ENCODE data around the gene WDR18.
"Not testable (repeated sequence)": the region's sequence is repeated elsewhere in the genome, so short reads cannot be mapped to it uniquely, and the experiment has no call there.

WDR18 gene

DNA sequence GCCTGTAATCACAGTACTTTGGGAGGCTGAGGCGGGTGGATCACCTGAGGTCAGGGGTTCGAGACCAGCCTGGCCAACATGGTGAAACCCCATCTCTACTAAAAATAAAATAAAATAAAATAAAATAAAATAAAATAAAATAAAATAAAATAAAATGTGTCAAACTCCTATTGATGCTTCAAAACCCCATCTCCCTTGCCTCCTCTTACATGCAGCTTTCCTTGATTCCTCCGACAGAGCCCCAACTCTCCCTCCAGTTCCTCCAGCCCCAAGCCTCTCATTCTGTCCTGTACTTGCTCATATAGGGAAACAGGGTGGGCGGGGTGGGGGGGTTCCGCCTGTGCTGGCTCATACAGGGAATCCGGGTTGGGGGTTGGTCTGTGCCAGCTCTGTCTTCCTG lies 40.9 kb downstream of the WDR18 start:
- H3K9me3 Mint-ChIP-seq; H3K27ac Mint-ChIP-seq; H3K27me3 Mint-ChIP-seq; H3K36me3 Mint-ChIP-seq (ENCODE audit: low read depth): not testable (repeated sequence)
- Mint-ChIP-seq H3K4me3 (peak overlapping the region; percentile 43), H3K4me1 (ENCODE audit: low read depth) (peaks cover 28% of the 10 kb centered on the region)

- Mint-ChIP-seq H3K4me1 (ENCODE audit: low read depth) (peaks cover 35% of the 10 kb centered on the region), H3K36me3 (ENCODE audit: low read depth) (peaks cover 4% of the 10 kb centered on the region), H3K27me3 (no peaks in the 10 kb centered on the region), H3K9me3 (no peaks in the 10 kb centered on the region), H3K27ac (peak within 1 kb of the TSS; percentile 75), H3K4me3 (peak within 1 kb of the TSS; percentile 88)
Measured at GRCh38 chr19:1025960-1026782, 42.0 kb downstream of the WDR18 start, which contains the start of gene CNN2. Gene CNN2 (plus strand): TSS chr19:1026608. CDS start chr19:1026662, 54 bp downstream.

DNA sequence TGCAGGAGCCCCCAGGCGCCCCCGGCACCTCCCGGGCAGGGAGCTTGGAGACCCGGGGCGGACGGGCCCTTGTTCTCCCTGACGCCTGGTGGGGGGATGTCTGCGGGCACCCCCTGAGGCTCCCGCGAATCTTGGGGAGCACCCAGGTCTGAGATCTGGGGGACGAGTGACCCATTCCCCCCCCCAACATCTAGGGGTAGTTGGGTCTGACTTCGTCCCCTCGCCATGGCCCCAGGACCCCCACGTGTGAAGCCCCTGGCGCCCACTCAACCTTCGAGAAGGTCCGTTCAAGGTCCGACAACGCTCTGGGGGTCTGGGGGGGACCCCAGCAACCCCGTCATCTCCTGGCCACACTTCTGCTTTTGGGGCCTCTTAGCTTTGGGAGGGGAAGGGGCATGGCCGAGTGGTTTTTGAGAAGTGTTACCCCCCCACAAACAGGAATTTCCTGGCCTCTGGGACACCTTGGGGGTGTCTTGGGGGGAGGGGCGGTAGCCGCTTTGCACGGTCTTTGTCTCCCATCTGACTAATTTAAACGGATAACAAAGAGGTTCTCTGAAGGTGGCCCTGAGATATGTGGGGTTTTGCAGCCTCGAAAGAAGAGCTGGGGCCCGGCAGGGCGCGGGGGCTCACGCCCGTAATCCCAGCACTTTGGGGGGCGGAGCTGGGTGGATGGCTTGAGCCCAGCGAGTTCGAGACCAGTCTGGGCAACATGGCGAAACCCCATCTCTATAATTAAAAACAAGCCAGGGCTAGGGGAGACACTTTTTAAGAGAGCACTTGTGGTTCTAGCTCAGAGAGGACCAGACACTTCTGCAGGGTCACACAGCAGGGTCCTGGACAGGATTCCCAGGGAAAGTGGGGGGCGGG lies 42.9 kb downstream of the WDR18 start:
- Mint-ChIP-seq H3K27ac (peak overlapping the region; percentile 75), H3K4me1 (ENCODE audit: low read depth) (peaks cover 29% of the 10 kb centered on the region), H3K4me3 (peak overlapping the region; percentile 88), H3K9me3 (no peaks in the 10 kb centered on the region), H3K27me3 (no peaks in the 10 kb centered on the region), H3K36me3 (ENCODE audit: low read depth) (peaks cover 4% of the 10 kb centered on the region)

GRCh38 chr19:1027650-1028061 lies 43.5 kb downstream of the WDR18 start:
- peaks cover 29% of the 10 kb centered on the region for H3K4me1 Mint-ChIP-seq (ENCODE audit: low read depth)
- H3K36me3 Mint-ChIP-seq (ENCODE audit: low read depth): peaks cover 4% of the 10 kb centered on the region
- H3K27ac Mint-ChIP-seq: no peak overlapping the region
- no peaks in the 10 kb centered on the region for H3K9me3 Mint-ChIP-seq
- H3K4me3 Mint-ChIP-seq: peak overlapping the region; percentile 88
- H3K27me3 Mint-ChIP-seq: no peaks in the 10 kb centered on the region

GRCh38 chr19:1028062-1028926 lies 44.1 kb downstream of the WDR18 start:
- peak overlapping the region; percentile 88 for H3K4me3 Mint-ChIP-seq
- no peak overlapping the region for H3K27ac Mint-ChIP-seq
- H3K27me3 Mint-ChIP-seq: no peaks in the 10 kb centered on the region
- peaks cover 30% of the 10 kb centered on the region for H3K4me1 Mint-ChIP-seq (ENCODE audit: low read depth)
- H3K36me3 Mint-ChIP-seq (ENCODE audit: low read depth): peaks cover 10% of the 10 kb centered on the region
- no peaks in the 10 kb centered on the region for H3K9me3 Mint-ChIP-seq

DNA sequence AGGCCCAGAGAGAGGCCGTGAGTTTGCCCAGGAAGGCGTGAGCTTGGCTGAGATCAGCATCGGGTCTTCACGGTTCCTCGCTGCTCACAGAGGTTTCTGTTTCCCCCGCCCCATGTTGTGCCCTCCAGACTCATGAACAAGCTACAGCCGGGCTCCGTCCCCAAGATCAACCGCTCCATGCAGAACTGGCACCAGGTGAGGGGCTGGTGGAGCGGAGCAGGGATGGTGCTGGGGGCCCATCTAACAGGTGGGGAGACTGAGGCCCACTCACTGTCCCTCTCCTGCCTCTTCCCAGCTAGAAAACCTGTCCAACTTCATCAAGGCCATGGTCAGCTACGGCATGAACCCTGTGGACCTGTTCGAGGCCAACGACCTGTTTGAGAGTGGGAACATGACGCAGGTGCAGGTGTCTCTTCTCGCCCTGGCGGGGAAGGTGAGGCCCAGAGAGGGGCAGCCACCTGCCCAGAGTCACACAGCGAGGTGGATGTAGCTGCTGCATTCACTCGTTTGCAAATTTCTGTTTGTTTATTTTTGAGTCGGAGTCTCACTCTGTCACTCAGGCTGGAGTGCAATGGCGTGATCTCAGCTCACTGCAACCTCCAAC lies 48.2 kb downstream of the WDR18 start:
- H3K4me3 Mint-ChIP-seq: no peak overlapping the region
- H3K9me3 Mint-ChIP-seq: no peaks in the 10 kb centered on the region
- H3K27ac Mint-ChIP-seq: no peak overlapping the region
- H3K4me1 Mint-ChIP-seq (ENCODE audit: low read depth): peaks cover 24% of the 10 kb centered on the region
- H3K27me3 Mint-ChIP-seq: no peaks in the 10 kb centered on the region
- H3K36me3 Mint-ChIP-seq (ENCODE audit: low read depth): peaks cover 21% of the 10 kb centered on the region

- Mint-ChIP-seq H3K4me3 (no peak overlapping the region), H3K4me1 (ENCODE audit: low read depth) (peaks cover 45% of the 10 kb centered on the region), H3K27ac (no peak overlapping the region), H3K9me3 (no peaks in the 10 kb centered on the region), H3K27me3 (no peaks in the 10 kb centered on the region), H3K36me3 (ENCODE audit: low read depth) (peaks cover 28% of the 10 kb centered on the region)
Measured at GRCh38 chr19:1035998-1036621, 52.0 kb downstream of the WDR18 start.

- H3K27ac Mint-ChIP-seq: peak overlapping the region; percentile 76
- peaks cover 28% of the 10 kb centered on the region for H3K36me3 Mint-ChIP-seq (ENCODE audit: low read depth)
- H3K27me3 Mint-ChIP-seq: no peaks in the 10 kb centered on the region
- peaks cover 50% of the 10 kb centered on the region for H3K4me1 Mint-ChIP-seq (ENCODE audit: low read depth)
- no peaks in the 10 kb centered on the region for H3K9me3 Mint-ChIP-seq
- peak overlapping the region; percentile 60 for H3K4me3 Mint-ChIP-seq
Measured at GRCh38 chr19:1037621-1038064, 53.5 kb downstream of the WDR18 start.

DNA sequence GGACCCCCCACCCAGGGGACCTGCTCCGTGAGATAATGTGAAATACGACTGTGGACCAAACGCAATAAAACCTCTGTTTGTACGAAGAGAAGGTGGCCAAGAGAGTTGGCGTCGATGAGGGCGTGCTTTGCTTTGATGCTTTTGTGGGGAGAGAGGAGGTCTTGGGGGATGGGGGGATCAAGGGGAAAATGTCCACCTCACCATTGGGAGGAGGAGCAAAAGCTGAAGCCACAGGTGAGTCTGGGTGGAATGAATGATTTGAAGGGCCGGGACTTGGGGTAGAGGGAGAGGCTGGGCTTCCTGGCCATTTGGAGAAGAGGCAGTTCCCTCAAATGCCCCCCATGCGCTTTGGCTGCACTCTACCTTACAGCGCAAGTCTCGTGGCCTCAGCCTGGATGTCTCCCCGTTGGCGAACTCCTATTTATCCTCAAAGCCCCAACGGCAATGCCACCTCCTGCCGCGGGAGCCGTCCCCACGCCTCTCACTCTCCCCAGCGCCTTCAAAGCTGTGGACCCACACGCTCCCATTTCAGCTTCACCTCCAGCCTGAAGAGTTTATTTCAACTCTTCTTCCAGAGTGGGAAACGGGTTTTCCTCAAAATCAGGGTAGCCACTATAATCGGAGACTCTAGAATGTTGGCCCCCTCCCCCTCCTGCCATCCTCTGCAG lies 55.0 kb downstream of the WDR18 start:
- Mint-ChIP-seq H3K9me3 (no peaks in the 10 kb centered on the region), H3K36me3 (ENCODE audit: low read depth) (peaks cover 20% of the 10 kb centered on the region), H3K27ac (peak overlapping the region; percentile 76), H3K4me1 (ENCODE audit: low read depth) (peaks cover 47% of the 10 kb centered on the region), H3K27me3 (no peaks in the 10 kb centered on the region), H3K4me3 (peak overlapping the region; percentile 89)

- H3K4me3 Mint-ChIP-seq: peak within 1 kb of the TSS; percentile 89
- H3K27ac Mint-ChIP-seq: peak within 1 kb of the TSS; percentile 76
- H3K27me3 Mint-ChIP-seq: no peaks in the 10 kb centered on the region
- peaks cover 20% of the 10 kb centered on the region for H3K36me3 Mint-ChIP-seq (ENCODE audit: low read depth)
- no peaks in the 10 kb centered on the region for H3K9me3 Mint-ChIP-seq
- H3K4me1 Mint-ChIP-seq (ENCODE audit: low read depth): peaks cover 47% of the 10 kb centered on the region
Measured at GRCh38 chr19:1039646-1040475, 55.7 kb downstream of the WDR18 start, which contains the start of gene ABCA7. Gene ABCA7 (plus strand): TSS chr19:1040107. CDS start chr19:1041362, 1,255 bp downstream.

- H3K4me1 Mint-ChIP-seq (ENCODE audit: low read depth): peaks cover 43% of the 10 kb centered on the region
- no peaks in the 10 kb centered on the region for H3K9me3 Mint-ChIP-seq
- peak overlapping the region; percentile 52 for H3K27ac Mint-ChIP-seq
- H3K36me3 Mint-ChIP-seq (ENCODE audit: low read depth): peaks cover 16% of the 10 kb centered on the region
- H3K27me3 Mint-ChIP-seq: no peaks in the 10 kb centered on the region
- H3K4me3 Mint-ChIP-seq: peak overlapping the region; percentile 89
Measured at GRCh38 chr19:1040476-1041271, 56.5 kb downstream of the WDR18 start.

- Mint-ChIP-seq H3K9me3 (no peaks in the 10 kb centered on the region), H3K4me3 (peak overlapping the region; percentile 89), H3K27ac (peak overlapping the region; percentile 52), H3K36me3 (ENCODE audit: low read depth) (peaks cover 15% of the 10 kb centered on the region), H3K27me3 (no peaks in the 10 kb centered on the region), H3K4me1 (ENCODE audit: low read depth) (peaks cover 43% of the 10 kb centered on the region)
Measured at GRCh38 chr19:1041272-1041834, 57.2 kb downstream of the WDR18 start.

Measured in stimulated activated naive CD8-positive, alpha-beta T cell treated with anti-CD3 and anti-CD28 coated beads, Interleukin-15, Interleukin-2, amounts not matched to agents 100 ng/mL and 50 ng/mL, for 24 hours (primary cell).